GM23248 (cell line): ENCODE measurements around the gene SUCLG1.

Source experiments
- EZH2 ChIP-seq: fragments of 200-600 bp; sonication (generic); IDR thresholded peaks from 2 replicates; pipeline ENCODE4 v1.6.1; 2018; ENCODE audit warnings: antibody characterized with exemption, mild to moderate bottlenecking; ENCODE audit not compliant: insufficient read depth, poor library complexity, severe bottlenecking
- EZH2phosphoT487 ChIP-seq: fragments of 200-600 bp; sonication (generic); IDR thresholded peaks from 2 replicates; pipeline ENCODE4 v1.6.1; 2018; ENCODE audit warnings: antibody characterized with exemption, moderate library complexity, mild to moderate bottlenecking, low read depth; ENCODE audit not compliant: insufficient read depth

DNA sequence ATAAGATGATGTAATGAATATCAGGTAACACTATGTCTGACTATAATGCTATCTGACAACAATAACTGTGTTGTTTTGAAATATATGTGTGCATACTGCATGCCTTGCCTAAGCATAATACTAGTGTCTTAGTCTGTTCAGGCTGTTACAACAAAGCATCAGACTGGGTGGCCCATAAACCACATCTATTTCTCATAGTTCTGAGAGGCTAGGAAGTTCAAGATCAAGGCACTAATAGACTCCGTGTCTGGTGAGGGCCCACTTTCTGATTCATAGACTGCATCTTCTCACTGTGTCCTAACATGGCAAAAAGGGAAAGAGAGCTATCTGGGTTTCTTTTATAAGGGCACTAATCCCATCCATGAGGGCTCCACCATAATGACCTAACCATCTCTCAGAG lies 80.1 kb downstream of the SUCLG1 start:
- TF ChIP-seq EZH2 (no peak), EZH2phosphoT487 (no peak)
